GM18508 (cell line): ENCODE measurements around the gene LSAMP.
"Not testable (repeated sequence)": the region's sequence is repeated elsewhere in the genome, so short reads cannot be mapped to it uniquely, and the experiment has no call there.

Experiments
- ATAC-seq: cut with Tn5 transposase; IDR thresholded peaks from one replicate; pipeline ENCODE4 v1.9.1; 2021; ENCODE audit warnings: moderate number of reproducible peaks; ENCODE audit not compliant: insufficient read depth, unreplicated experiment

LSAMP gene

GRCh38 chr3:116254541-116254940 lies 190.7 kb downstream of the LSAMP start:
- ATAC-seq = no peak

- no peak for ATAC-seq
Measured at GRCh38 chr3:116253511-116253910, 191.8 kb downstream of the LSAMP start.

GRCh38 chr3:116247605-116248004 lies 197.7 kb downstream of the LSAMP start:
- no peak for ATAC-seq

- no peak for ATAC-seq
Measured at GRCh38 chr3:116246406-116246980, 198.8 kb downstream of the LSAMP start.

GRCh38 chr3:116242825-116243224 lies 202.5 kb downstream of the LSAMP start:
- ATAC-seq = no peak

- ATAC-seq = no peak
Measured at GRCh38 chr3:116241677-116242076, 203.6 kb downstream of the LSAMP start.

- ATAC-seq = no peak
Measured at GRCh38 chr3:116240261-116240660, 205.0 kb downstream of the LSAMP start.

- no peak for ATAC-seq
Measured at GRCh38 chr3:116238846-116239565, 206.3 kb downstream of the LSAMP start.

- no peak for ATAC-seq
Measured at GRCh38 chr3:116233711-116234357, 211.5 kb downstream of the LSAMP start.

GRCh38 chr3:116230431-116231020 lies 214.8 kb downstream of the LSAMP start:
- ATAC-seq = no peak

GRCh38 chr3:116226266-116226665 lies 219.0 kb downstream of the LSAMP start:
- ATAC-seq = no peak

- no peak for ATAC-seq
Measured at GRCh38 chr3:116216761-116217160, 228.5 kb downstream of the LSAMP start.

- no peak for ATAC-seq
Measured at GRCh38 chr3:116211901-116212300, 233.4 kb downstream of the LSAMP start.

- not testable (repeated sequence) for ATAC-seq
Measured at GRCh38 chr3:116208830-116209229, 236.5 kb downstream of the LSAMP start.

GRCh38 chr3:116200956-116201690 lies 244.2 kb downstream of the LSAMP start:
- no peak for ATAC-seq

- ATAC-seq = no peak
Measured at GRCh38 chr3:116199063-116199462, 246.2 kb downstream of the LSAMP start.

GRCh38 chr3:116198087-116198486 lies 247.2 kb downstream of the LSAMP start:
- no peak for ATAC-seq

- no peak for ATAC-seq
Measured at GRCh38 chr3:116192464-116192863, 252.8 kb downstream of the LSAMP start.

GRCh38 chr3:116191409-116191808 lies 253.9 kb downstream of the LSAMP start:
- ATAC-seq = no peak

GRCh38 chr3:116190095-116190494 lies 255.2 kb downstream of the LSAMP start:
- ATAC-seq = no peak
